ENCODE data around the gene FAM210B.

FAM210B gene

GRCh38 chr20:56371977-56372376 lies 13.2 kb downstream of the FAM210B start:
- no peak for TF ChIP-seq CTCF (IDR thresholded peaks at IDR 0.05; ENCODE audit: poor library complexity, severe bottlenecking)
- peaks cover 93% of the 10 kb centered on the region for H3K36me3 ChIP-seq (ENCODE audit: low read depth)
- no peak for ATAC-seq (ENCODE audit: low read depth)

GRCh38 chr20:56372850-56373249 lies 14.1 kb downstream of the FAM210B start:
- Histone ChIP-seq H3K27ac (ENCODE audit: poor library complexity, severe bottlenecking) (no peak overlapping the region), H3K27me3 (ENCODE audit: insufficient read depth, poor library complexity, severe bottlenecking) (no peaks in the 10 kb centered on the region), H3K36me3 (ENCODE audit: low read depth) (peaks cover 93% of the 10 kb centered on the region), H3K9me3 (ENCODE audit: severe bottlenecking) (no peaks in the 10 kb centered on the region), H3K4me3 (ENCODE audit: severe bottlenecking) (no peak overlapping the region), H3K4me1 (ENCODE audit: insufficient read depth, poor library complexity, severe bottlenecking) (peaks cover 10% of the 10 kb centered on the region)
- no peak for ATAC-seq (ENCODE audit: low read depth)
- TF ChIP-seq CTCF (IDR thresholded peaks at IDR 0.05; ENCODE audit: poor library complexity, severe bottlenecking): no peak
- DNase-seq (ENCODE audit: low spot score): no peak

More at GRCh38 chr20:56371977-56372376, 13.2 kb downstream of the FAM210B start:
- no peaks in the 10 kb centered on the region for H3K9me3 ChIP-seq (ENCODE audit: severe bottlenecking)
- no peaks in the 10 kb centered on the region for H3K27me3 ChIP-seq (ENCODE audit: insufficient read depth, poor library complexity, severe bottlenecking)
- DNase-seq (ENCODE audit: low spot score): no peak
- H3K4me1 ChIP-seq (ENCODE audit: insufficient read depth, poor library complexity, severe bottlenecking): peaks cover 10% of the 10 kb centered on the region
- H3K27ac ChIP-seq (ENCODE audit: poor library complexity, severe bottlenecking): no peak overlapping the region
- no peak overlapping the region for H3K4me3 ChIP-seq (ENCODE audit: severe bottlenecking)

GRCh38 chr20:56373942-56374341 lies 15.2 kb downstream of the FAM210B start:
- no peaks in the 10 kb centered on the region for H3K27me3 ChIP-seq (ENCODE audit: insufficient read depth, poor library complexity, severe bottlenecking)
- TF ChIP-seq CTCF (IDR thresholded peaks at IDR 0.05; ENCODE audit: poor library complexity, severe bottlenecking): no peak
- H3K4me1 ChIP-seq (ENCODE audit: insufficient read depth, poor library complexity, severe bottlenecking): peaks cover 10% of the 10 kb centered on the region
- DNase-seq (ENCODE audit: low spot score) (no peak), ATAC-seq (ENCODE audit: low read depth) (peak; percentile 97)
- peak overlapping the region; percentile 30 for H3K27ac ChIP-seq (ENCODE audit: poor library complexity, severe bottlenecking)
- H3K4me3 ChIP-seq (ENCODE audit: severe bottlenecking): no peak overlapping the region
- no peaks in the 10 kb centered on the region for H3K9me3 ChIP-seq (ENCODE audit: severe bottlenecking)
- H3K36me3 ChIP-seq (ENCODE audit: low read depth): peaks cover 98% of the 10 kb centered on the region

GRCh38 chr20:56376331-56376730 lies 17.6 kb downstream of the FAM210B start:
- Histone ChIP-seq H3K9me3 (ENCODE audit: severe bottlenecking) (no peaks in the 10 kb centered on the region), H3K4me3 (ENCODE audit: severe bottlenecking) (no peak overlapping the region), H3K27me3 (ENCODE audit: insufficient read depth, poor library complexity, severe bottlenecking) (no peaks in the 10 kb centered on the region), H3K27ac (ENCODE audit: poor library complexity, severe bottlenecking) (no peak overlapping the region), H3K4me1 (ENCODE audit: insufficient read depth, poor library complexity, severe bottlenecking) (peaks cover 10% of the 10 kb centered on the region), H3K36me3 (ENCODE audit: low read depth) (peaks cover 95% of the 10 kb centered on the region)
- no peak for ATAC-seq (ENCODE audit: low read depth)
- no peak for TF ChIP-seq CTCF (IDR thresholded peaks at IDR 0.05; ENCODE audit: poor library complexity, severe bottlenecking)
- no peak for DNase-seq (ENCODE audit: low spot score)

GRCh38 chr20:56378386-56378785 lies 19.6 kb downstream of the FAM210B start:
- TF ChIP-seq CTCF (IDR thresholded peaks at IDR 0.05; ENCODE audit: poor library complexity, severe bottlenecking): no peak
- H3K27me3 ChIP-seq (ENCODE audit: insufficient read depth, poor library complexity, severe bottlenecking): no peaks in the 10 kb centered on the region
- ATAC-seq (ENCODE audit: low read depth) (no peak), DNase-seq (ENCODE audit: low spot score) (no peak)
- no peak overlapping the region for H3K27ac ChIP-seq (ENCODE audit: poor library complexity, severe bottlenecking)
- no peaks in the 10 kb centered on the region for H3K9me3 ChIP-seq (ENCODE audit: severe bottlenecking)
- H3K4me1 ChIP-seq (ENCODE audit: insufficient read depth, poor library complexity, severe bottlenecking): peaks cover 10% of the 10 kb centered on the region
- peaks cover 95% of the 10 kb centered on the region for H3K36me3 ChIP-seq (ENCODE audit: low read depth)
- no peak overlapping the region for H3K4me3 ChIP-seq (ENCODE audit: severe bottlenecking)
